HepG2 (cell line): ENCODE data around the gene SCP2. TPM values are rescaled to one million over a fixed set of nuclear protein-coding genes. Genes with fewer than 3 reads are reported as not detected.
A peak's percentile ranks its signal among the peaks of the same experiment; 100 is the strongest.

Source experiments
- CBX2 ChIP-seq, 2 experiments: fragments of 200-600 bp in 1 of 2; sonication (generic); formaldehyde crosslinking in 1 of 2; IDR thresholded peaks; 2 replicates each; pipeline versions ENCODE4 v1.7.0 to v1.8.1; 2018 to 2022; ENCODE audit warnings: low read depth in 2 of 2, low read length in 1 of 2, mild to moderate bottlenecking in 1 of 2, missing genetic modification reagents in 1 of 2
- E2F2 ChIP-seq: sonication (generic); formaldehyde crosslinking; IDR thresholded peaks from 2 replicates; pipeline ENCODE4 v1.4.0; 2020; ENCODE audit warnings: missing genetic modification reagents, borderline replicate concordance
- ELF3 ChIP-seq: IDR thresholded peaks from 2 replicates; pipeline ENCODE4 v1.6.1; 2016; ENCODE audit warnings: missing genetic modification reagents, missing compliant biosample characterization
- GMEB1 ChIP-seq: sonication (generic); formaldehyde crosslinking; IDR thresholded peaks from 2 replicates; pipeline ENCODE4 v1.5.1; 2020; ENCODE audit warnings: missing genetic modification reagents, mild to moderate bottlenecking, borderline replicate concordance
- GTF3A ChIP-seq: sonication (generic); formaldehyde crosslinking; conservative IDR thresholded peaks from 2 replicates; pipeline ENCODE4 v1.4.0; 2020; ENCODE audit warnings: mild to moderate bottlenecking, missing genetic modification reagents
- HIVEP1 ChIP-seq: sonication (generic); formaldehyde crosslinking; IDR thresholded peaks from 2 replicates; pipeline ENCODE4 v1.4.0; 2020; ENCODE audit warnings: mild to moderate bottlenecking, missing genetic modification reagents
- HNF4G ChIP-seq, 2 experiments: sonication (generic) in 1 of 2; formaldehyde crosslinking in 1 of 2; IDR thresholded peaks; 2 replicates each; pipeline versions ENCODE4 v1.4.0 to v1.6.1; 2011 to 2020; ENCODE audit warnings: borderline replicate concordance in 2 of 2, low read depth in 2 of 2, mild to moderate bottlenecking in 2 of 2, low read length in 1 of 2, missing genetic modification reagents in 1 of 2, moderate library complexity in 1 of 2
- IRF9 ChIP-seq: sonication (generic); formaldehyde crosslinking; IDR thresholded peaks from 2 replicates; pipeline ENCODE4 v1.8.0; 2022; ENCODE audit warnings: missing genetic modification reagents, mild to moderate bottlenecking, borderline replicate concordance
- KDM5B ChIP-seq: sonication (generic); formaldehyde crosslinking; IDR thresholded peaks from 2 replicates; pipeline ENCODE4 v1.4.0; 2020; ENCODE audit warnings: missing genetic modification reagents, mild to moderate bottlenecking, borderline replicate concordance
- NCOR1 ChIP-seq: fragments of 200-600 bp; sonication (generic); IDR thresholded peaks from 2 replicates; pipeline ENCODE4 v1.7.0; 2017; ENCODE audit warnings: antibody characterized with exemption, low read length, borderline replicate concordance
- TEAD3 ChIP-seq: optimal IDR thresholded peaks from 2 replicates; pipeline ENCODE3; 2016; ENCODE audit warnings: borderline replicate concordance
- TGIF2 ChIP-seq: IDR thresholded peaks from 2 replicates; pipeline ENCODE4 v1.6.1; 2016; ENCODE audit warnings: control low read depth, missing compliant biosample characterization
- ZBTB1 ChIP-seq: sonication (generic); formaldehyde crosslinking; IDR thresholded peaks from 2 replicates; pipeline ENCODE4 v1.4.0; 2020; ENCODE audit warnings: missing genetic modification reagents, borderline replicate concordance
- ZNF275 ChIP-seq: sonication (generic); formaldehyde crosslinking; IDR thresholded peaks from 2 replicates; pipeline ENCODE4 v1.8.0; 2022; ENCODE audit warnings: missing genetic modification reagents, mild to moderate bottlenecking, inconsistent platforms, borderline replicate concordance
- ZNF331 ChIP-seq: sonication (generic); formaldehyde crosslinking; IDR thresholded peaks from 2 replicates; pipeline ENCODE4 v1.4.0; 2020; ENCODE audit warnings: missing genetic modification reagents
- ZNF350 ChIP-seq: sonication (generic); formaldehyde crosslinking; IDR thresholded peaks from 2 replicates; pipeline ENCODE4 v1.4.0; 2020; ENCODE audit warnings: mild to moderate bottlenecking, low read depth, missing genetic modification reagents, borderline replicate concordance
- ZNF710 ChIP-seq: sonication (generic); formaldehyde crosslinking; IDR thresholded peaks from 2 replicates; pipeline ENCODE4 v1.5.0; 2020; ENCODE audit warnings: mild to moderate bottlenecking, missing genetic modification reagents, borderline replicate concordance
- ZNF775 ChIP-seq: sonication (generic); formaldehyde crosslinking; IDR thresholded peaks from 2 replicates; pipeline ENCODE4 v1.4.0; 2020; ENCODE audit warnings: missing genetic modification reagents, mild to moderate bottlenecking, moderate library complexity, borderline replicate concordance
- ZNF83 ChIP-seq: sonication (generic); formaldehyde crosslinking; IDR thresholded peaks from 2 replicates; pipeline ENCODE4 v1.4.0; 2020; ENCODE audit warnings: missing genetic modification reagents, mild to moderate bottlenecking, borderline replicate concordance
- ZNF839 ChIP-seq: sonication (generic); formaldehyde crosslinking; IDR thresholded peaks from 2 replicates; pipeline ENCODE4 v1.4.0; 2020; ENCODE audit warnings: missing genetic modification reagents, mild to moderate bottlenecking, borderline replicate concordance
- polyA plus RNA-seq, 8 experiments: library from polyadenylated mRNA; depleted of rRNA in 3 of 8; stranded (reverse) in 7 of 8; unstranded in 1 of 8; fragments of >200 nt; fragmentation: Illumina TruSeq in 4 of 8; extraction: Trizol in 4 of 8; gene quantifications; 2 replicates each; pipeline versions ENCODE4 v1.2.1 to v1.2.3, GENCODE V29; 2011 to 2016; ENCODE audit warnings: low read depth in 4 of 8, missing spikeins in 1 of 8, mixed read lengths in 1 of 8; ENCODE audit not compliant: insufficient read depth in 1 of 8
- total RNA-seq, 5 experiments: library from RNA; depleted of rRNA; stranded (reverse); fragments of >200 nt; fragmentation: Illumina TruSeq; extraction: Trizol; gene quantifications; 2 replicates each; pipeline ENCODE4 v1.2.3, GENCODE V29; 2016; ENCODE audit warnings: low read depth in 1 of 5

SCP2 gene
- total and polyA plus RNA-seq, 2 of the 13 experiments (the other 11 are each of a cell fraction or from before 2014, with no cell fraction given): 59.0 to 133 TPM

- no peak for TF ChIP-seq GTF3A
- 0 out of 2 replicates have a peak, but pooled peaks have one; percentile 2 for TF ChIP-seq KDM5B
- no peak for TF ChIP-seq ZNF275 (CRISPR knock-in tag)
- TF ChIP-seq ZBTB1 (CRISPR knock-in tag): no peak
- TF ChIP-seq NCOR1: peak; percentile 67; the same call in 1 of the 2 replicates
- no peak for TF ChIP-seq ZNF839 (CRISPR knock-in tag)
- TF ChIP-seq ZNF775 (CRISPR knock-in tag): no peak
- no peak for TF ChIP-seq GMEB1 (CRISPR knock-in tag)
- TF ChIP-seq CBX2 (IDR thresholded peaks at IDR 0.05; ENCODE audit: low read depth, low read length): no peak
- TF ChIP-seq CBX2 (CRISPR knock-in tag; IDR thresholded peaks at IDR 0.05; ENCODE audit: low read depth): 0 out of 2 replicates have a peak, but pooled peaks have one; percentile 20
- TF ChIP-seq TGIF2 (CRISPR knock-in tag): no peak
- TF ChIP-seq E2F2: no peak
- 0 out of 2 replicates have a peak, but pooled peaks have one; percentile 36 for TF ChIP-seq ZNF350 (CRISPR knock-in tag)
- no peak for TF ChIP-seq IRF9
- no peak for TF ChIP-seq ZNF331 (CRISPR knock-in tag)
- peak; percentile 24 for TF ChIP-seq TEAD3 (CRISPR knock-in tag)
- TF ChIP-seq ZNF83 (CRISPR knock-in tag): no peak
- TF ChIP-seq HNF4G (IDR thresholded peaks at IDR 0.05; ENCODE audit: borderline replicate concordance, low read depth, low read length): no peak; the same call in 1 of the 2 replicates
- TF ChIP-seq HNF4G (CRISPR knock-in tag; IDR thresholded peaks at IDR 0.05; ENCODE audit: borderline replicate concordance, low read depth): peak; percentile 76
- no peak for TF ChIP-seq ELF3
- TF ChIP-seq ZNF710 (CRISPR knock-in tag): no peak
- peak; percentile 30; the same call in 1 of the 2 replicates for TF ChIP-seq HIVEP1
Measured at GRCh38 chr1:53092659-53093450, 165.8 kb downstream of the SCP2 start (continued).
